HEK293 (cell line): Measurements from ENCODE around the gene HSPG2.
A peak's percentile ranks its signal among the peaks of the same experiment; 100 is the strongest.

Experiments used
- CTCF ChIA-PET: fragments of 350-600 bp; formaldehyde crosslinking; extraction: SDS; loops from one replicate; lab custom pipeline; 2021; ENCODE audit warnings: antibody characterized with exemption; lab: Yijun Ruan, JAX
- POLR2A ChIA-PET: fragments of 300-600 bp; formaldehyde crosslinking; extraction: SDS; loops from one replicate; lab custom pipeline; 2020; ENCODE audit warnings: antibody characterized with exemption, inconsistent platforms; lab: Yijun Ruan, JAX
- H3K27ac ChIP-seq: fragments of 200-500 bp; sonication (Bioruptor generic); 2 replicates; pipeline ENCODE4 v1.5.1; 2014; ENCODE audit warnings: low read depth, low read length, control low read depth, inconsistent platforms; ENCODE audit errors: extremely low read depth
- H3K36me3 ChIP-seq, 2 experiments: fragments of 200-500 bp in 1 of 2; sonication (Bioruptor generic) in 1 of 2; 1 replicate in 1 of 2; 2 replicates in 1 of 2; pipeline ENCODE4 v1.5.1; 2014 to 2017; ENCODE audit warnings: inconsistent platforms in 2 of 2, low read length in 2 of 2; ENCODE audit not compliant: control insufficient read depth in 2 of 2, insufficient read depth in 1 of 2
- H3K4me1 ChIP-seq: fragments of 200-500 bp; sonication (Bioruptor generic); 2 replicates; pipeline ENCODE4 v1.5.1; 2014; ENCODE audit warnings: mild to moderate bottlenecking, low read length, inconsistent platforms; ENCODE audit not compliant: control insufficient read depth, insufficient read depth
- H3K4me3 ChIP-seq: 2 replicates; pipeline ENCODE4 v1.5.1; 2011; ENCODE audit warnings: low read depth, mild to moderate bottlenecking, control low read depth, low read length, moderate library complexity
- H3K9me3 ChIP-seq: fragments of 200-500 bp; sonication (Bioruptor generic); 2 replicates; pipeline ENCODE4 v1.5.1; 2014; ENCODE audit warnings: low read depth, low read length, inconsistent platforms; ENCODE audit not compliant: control insufficient read depth, insufficient read depth
- EGR2 ChIP-seq: fragments of 450-650 bp; formaldehyde crosslinking; IDR thresholded peaks from 2 replicates; pipeline ENCODE4 v1.5.1; 2016; ENCODE audit warnings: low read depth, missing biosample characterization, missing genetic modification characterization
- GLIS2 ChIP-seq: fragments of 450-650 bp; formaldehyde crosslinking; IDR thresholded peaks from 2 replicates; pipeline ENCODE4 v1.5.1; 2016; ENCODE audit warnings: missing biosample characterization, missing genetic modification characterization
- HOXD13 ChIP-seq: sonication (generic); formaldehyde crosslinking; IDR thresholded peaks from 2 replicates; pipeline ENCODE4 v1.8.0; 2022; ENCODE audit warnings: missing genetic modification reagents, borderline replicate concordance
- REPIN1 ChIP-seq: fragments of 450-650 bp; formaldehyde crosslinking; IDR thresholded peaks from 2 replicates; pipeline ENCODE4 v1.5.1; 2017; ENCODE audit warnings: missing biosample characterization, missing genetic modification characterization, low read depth
- YY1 ChIP-seq: fragments of 450-650 bp; formaldehyde crosslinking; IDR thresholded peaks from 2 replicates; pipeline ENCODE4 v1.5.1; 2018; ENCODE audit warnings: missing biosample characterization, missing genetic modification characterization
- ZFHX2 ChIP-seq: fragments of 450-650 bp; formaldehyde crosslinking; conservative IDR thresholded peaks from 2 replicates; pipeline ENCODE4 v1.5.1; 2016; ENCODE audit warnings: missing biosample characterization, missing genetic modification characterization
- ZNF133 ChIP-seq: fragments of 450-650 bp; formaldehyde crosslinking; IDR thresholded peaks from 2 replicates; pipeline ENCODE4 v1.5.1; 2016; ENCODE audit warnings: missing biosample characterization, missing genetic modification characterization
- ZNF16 ChIP-seq: fragments of 450-650 bp; formaldehyde crosslinking; IDR thresholded peaks from 2 replicates; pipeline ENCODE4 v1.5.1; 2016; ENCODE audit warnings: low read depth, missing biosample characterization, missing genetic modification characterization
- ZNF174 ChIP-seq: fragments of 450-650 bp; formaldehyde crosslinking; IDR thresholded peaks from 2 replicates; pipeline ENCODE4 v1.5.0; 2017; ENCODE audit warnings: missing biosample characterization, mild to moderate bottlenecking, missing genetic modification characterization
- ZNF37A ChIP-seq: fragments of 450-650 bp; IDR thresholded peaks from 2 replicates; pipeline ENCODE4 v1.5.1; 2018; ENCODE audit warnings: missing biosample characterization, missing genetic modification characterization
- ZNF391 ChIP-seq: fragments of 450-650 bp; formaldehyde crosslinking; IDR thresholded peaks from 2 replicates; pipeline ENCODE4 v1.5.1; 2016; ENCODE audit warnings: low read depth, missing biosample characterization, missing genetic modification characterization, borderline replicate concordance
- ZNF423 ChIP-seq: fragments of 450-650 bp; formaldehyde crosslinking; IDR thresholded peaks from 2 replicates; pipeline ENCODE4 v1.5.1; 2016; ENCODE audit warnings: missing biosample characterization, missing genetic modification characterization
- ZNF521 ChIP-seq: fragments of 450-650 bp; formaldehyde crosslinking; IDR thresholded peaks from 2 replicates; pipeline ENCODE4 v1.5.1; 2017; ENCODE audit warnings: missing biosample characterization, mild to moderate bottlenecking, missing genetic modification characterization
- ZNF549 ChIP-seq: fragments of 450-650 bp; IDR thresholded peaks from 2 replicates; pipeline ENCODE4 v1.5.1; 2018; ENCODE audit warnings: missing biosample characterization, missing genetic modification characterization, mild to moderate bottlenecking, inconsistent platforms, moderate library complexity
- ZNF701 ChIP-seq: fragments of 450-650 bp; formaldehyde crosslinking; IDR thresholded peaks from 2 replicates; pipeline ENCODE4 v1.5.1; 2016; ENCODE audit warnings: missing biosample characterization, missing genetic modification characterization
- TF ChIP-seq, protein P1 (sequence below): fragments of 450-650 bp; formaldehyde crosslinking; IDR thresholded peaks from 2 replicates; pipeline ENCODE4 v1.5.1; 2016; ENCODE audit warnings: missing biosample characterization, missing genetic modification characterization
- TF ChIP-seq, protein P2 (sequence below): fragments of 450-650 bp; formaldehyde crosslinking; IDR thresholded peaks from 2 replicates; pipeline ENCODE4 v1.5.1; 2016; ENCODE audit warnings: missing biosample characterization, missing genetic modification characterization
- TF ChIP-seq, protein P3 (sequence below): fragments of 450-650 bp; formaldehyde crosslinking; IDR thresholded peaks from 2 replicates; pipeline ENCODE4 v1.5.1; 2017; ENCODE audit warnings: missing biosample characterization, missing genetic modification characterization
- TF ChIP-seq, protein P4 (sequence below): fragments of 450-650 bp; formaldehyde crosslinking; IDR thresholded peaks from 2 replicates; pipeline ENCODE4 v1.5.1; 2016; ENCODE audit warnings: missing biosample characterization, missing genetic modification characterization, borderline replicate concordance

HSPG2 gene

DNA sequence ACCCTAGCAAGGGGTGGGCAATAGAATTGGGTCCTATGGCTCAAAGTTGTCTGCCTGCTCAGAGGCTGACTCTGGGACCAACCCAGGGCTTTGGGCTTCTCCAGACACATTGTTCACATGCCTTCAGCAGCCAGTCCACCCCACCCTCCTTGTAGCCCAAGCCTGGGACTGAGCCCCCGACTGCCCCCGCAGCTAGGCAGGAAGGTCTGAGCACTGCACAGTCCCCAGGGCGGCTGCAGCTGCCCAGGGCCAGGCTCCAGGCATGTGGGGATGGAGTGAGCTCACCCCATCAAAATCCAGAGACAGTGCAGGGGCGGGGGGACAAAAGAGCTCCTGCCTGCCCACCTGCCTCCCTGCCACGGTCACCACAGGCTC is 35.6 kb downstream of the HSPG2 start:
- Histone ChIP-seq H3K36me3 (no peaks in the 10 kb centered on the region), H3K4me1 (no peaks in the 10 kb centered on the region), H3K9me3 (no peaks in the 10 kb centered on the region), H3K4me3 (no peak overlapping the region), H3K27ac (no peak overlapping the region)
- POLR2A ChIA-PET = no interaction called here
- CTCF ChIA-PET = interaction anchor here (0.7 kb wide), 1 partner anchor 203 kb away, joined by 4 read pairs; no protein-coding TSS in a partner anchor
- TF ChIP-seq ZNF521 (tag by site-specific recombination) (no peak), ZFHX2 (tag by site-specific recombination) (peak; percentile 32; the same call in 1 of the 2 replicates)

DNA sequence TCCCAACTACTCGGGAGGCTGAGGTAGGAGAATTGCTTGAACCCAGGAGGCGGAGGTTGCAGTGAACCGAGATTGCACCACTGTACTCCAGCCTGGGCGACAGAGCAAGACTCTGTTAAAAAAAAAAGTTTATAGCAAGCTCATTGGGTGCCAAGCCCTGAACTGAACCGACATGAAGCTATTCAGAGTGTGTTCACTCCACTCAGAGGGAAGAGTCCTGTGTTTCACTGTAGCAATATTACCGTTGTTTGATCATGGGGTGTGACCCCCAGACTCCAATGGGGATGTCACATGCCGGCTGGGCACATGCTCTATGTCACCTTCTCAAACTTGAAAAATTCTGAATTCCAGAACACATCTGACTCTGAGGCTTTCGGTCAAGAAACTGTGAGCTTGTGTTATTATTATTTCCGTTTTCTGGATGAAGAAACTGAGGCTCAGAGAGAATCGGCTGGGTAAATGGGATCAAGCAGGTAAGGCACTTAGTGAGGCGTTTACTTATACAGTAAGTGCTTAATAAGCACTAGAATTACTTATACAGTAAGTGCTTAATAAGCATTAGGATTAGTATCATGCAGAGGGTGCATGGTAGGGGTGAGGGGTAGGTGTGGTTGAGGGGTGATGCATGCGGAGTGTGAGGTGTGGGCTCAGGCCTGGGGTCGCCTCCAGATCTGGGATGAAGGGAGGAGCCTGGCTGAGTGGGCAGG is 36.2 kb downstream of the HSPG2 start:
- peaks cover 0 to 3% of the 10 kb centered on the region in 2 experiments; a peak in 1 of 3 replicates for H3K36me3 ChIP-seq
- H3K27ac ChIP-seq = no peak overlapping the region
- TF ChIP-seq ZNF37A (tag by site-specific recombination) = no peak
- TF ChIP-seq, protein P1, sequence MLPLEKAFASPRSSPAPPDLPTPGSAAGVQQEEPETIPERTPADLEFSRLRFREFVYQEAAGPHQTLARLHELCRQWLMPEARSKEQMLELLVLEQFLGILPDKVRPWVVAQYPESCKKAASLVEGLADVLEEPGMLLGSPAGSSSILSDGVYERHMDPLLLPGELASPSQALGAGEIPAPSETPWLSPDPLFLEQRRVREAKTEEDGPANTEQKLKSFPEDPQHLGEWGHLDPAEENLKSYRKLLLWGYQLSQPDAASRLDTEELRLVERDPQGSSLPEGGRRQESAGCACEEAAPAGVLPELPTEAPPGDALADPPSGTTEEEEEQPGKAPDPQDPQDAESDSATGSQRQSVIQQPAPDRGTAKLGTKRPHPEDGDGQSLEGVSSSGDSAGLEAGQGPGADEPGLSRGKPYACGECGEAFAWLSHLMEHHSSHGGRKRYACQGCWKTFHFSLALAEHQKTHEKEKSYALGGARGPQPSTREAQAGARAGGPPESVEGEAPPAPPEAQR (tag by site-specific recombination) = no peak
- TF ChIP-seq ZNF549 = no peak
- no peak for TF ChIP-seq ZNF391 (tag by site-specific recombination)
- TF ChIP-seq ZNF16 (tag by site-specific recombination) = no peak
- TF ChIP-seq GLIS2 = no peak
- TF ChIP-seq EGR2 (tag by site-specific recombination) = peak; percentile 32
- TF ChIP-seq HOXD13 (CRISPR knock-in tag) = no peak
- CTCF ChIA-PET = interaction anchor here (0.7 kb wide), 1 partner anchor 202 kb away, joined by 4 read pairs; no protein-coding TSS in a partner anchor
- no peaks in the 10 kb centered on the region for H3K9me3 ChIP-seq
- no peak overlapping the region for H3K4me3 ChIP-seq
- no peaks in the 10 kb centered on the region for H3K4me1 ChIP-seq
- POLR2A ChIA-PET = interaction anchor here (0.5 kb wide), 1 partner anchor 35 kb away, joined by 3 read pairs; no protein-coding TSS in a partner anchor

DNA sequence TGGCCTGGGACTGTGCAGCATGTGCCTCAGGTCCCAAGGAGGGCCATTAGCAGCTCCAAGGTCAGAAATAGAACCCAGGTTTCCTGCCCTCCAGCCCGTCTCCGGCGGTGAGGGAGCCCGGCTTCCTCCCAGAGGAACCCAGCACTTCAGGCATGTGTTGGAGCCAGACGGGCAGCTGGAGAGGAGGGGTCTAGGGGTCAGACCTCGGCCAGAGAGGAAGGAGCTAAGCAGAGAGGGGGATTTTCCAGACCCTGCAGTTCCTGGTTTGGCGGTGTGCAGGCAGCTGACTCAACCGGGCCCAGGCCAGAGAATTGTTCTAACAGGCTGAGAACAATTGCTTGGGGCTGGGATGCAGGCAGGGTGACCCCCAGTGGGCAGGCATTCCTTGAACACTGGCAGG is 37.1 kb downstream of the HSPG2 start:
- Histone ChIP-seq H3K4me1 (no peaks in the 10 kb centered on the region), H3K9me3 (no peaks in the 10 kb centered on the region), H3K4me3 (no peak overlapping the region), H3K27ac (no peak overlapping the region), H3K36me3 (peaks cover 0 to 12% of the 10 kb centered on the region in 2 experiments; a peak in 1 of 3 replicates)
- CTCF ChIA-PET = no interaction called here
- POLR2A ChIA-PET = interaction anchor here (0.7 kb wide), 1 partner anchor 129 kb away, joined by 3 read pairs; no protein-coding TSS in a partner anchor
- TF ChIP-seq, protein P2, sequence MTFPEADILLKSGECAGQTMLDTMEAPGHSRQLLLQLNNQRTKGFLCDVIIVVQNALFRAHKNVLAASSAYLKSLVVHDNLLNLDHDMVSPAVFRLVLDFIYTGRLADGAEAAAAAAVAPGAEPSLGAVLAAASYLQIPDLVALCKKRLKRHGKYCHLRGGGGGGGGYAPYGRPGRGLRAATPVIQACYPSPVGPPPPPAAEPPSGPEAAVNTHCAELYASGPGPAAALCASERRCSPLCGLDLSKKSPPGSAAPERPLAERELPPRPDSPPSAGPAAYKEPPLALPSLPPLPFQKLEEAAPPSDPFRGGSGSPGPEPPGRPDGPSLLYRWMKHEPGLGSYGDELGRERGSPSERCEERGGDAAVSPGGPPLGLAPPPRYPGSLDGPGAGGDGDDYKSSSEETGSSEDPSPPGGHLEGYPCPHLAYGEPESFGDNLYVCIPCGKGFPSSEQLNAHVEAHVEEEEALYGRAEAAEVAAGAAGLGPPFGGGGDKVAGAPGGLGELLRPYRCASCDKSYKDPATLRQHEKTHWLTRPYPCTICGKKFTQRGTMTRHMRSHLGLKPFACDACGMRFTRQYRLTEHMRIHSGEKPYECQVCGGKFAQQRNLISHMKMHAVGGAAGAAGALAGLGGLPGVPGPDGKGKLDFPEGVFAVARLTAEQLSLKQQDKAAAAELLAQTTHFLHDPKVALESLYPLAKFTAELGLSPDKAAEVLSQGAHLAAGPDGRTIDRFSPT (tag by site-specific recombination) = no peak
- no peak for TF ChIP-seq ZNF423 (tag by site-specific recombination)
- no peak for TF ChIP-seq ZNF701
- TF ChIP-seq ZNF133 (tag by site-specific recombination) = no peak
- TF ChIP-seq ZNF174 (tag by site-specific recombination) = no peak
- TF ChIP-seq, protein P3, sequence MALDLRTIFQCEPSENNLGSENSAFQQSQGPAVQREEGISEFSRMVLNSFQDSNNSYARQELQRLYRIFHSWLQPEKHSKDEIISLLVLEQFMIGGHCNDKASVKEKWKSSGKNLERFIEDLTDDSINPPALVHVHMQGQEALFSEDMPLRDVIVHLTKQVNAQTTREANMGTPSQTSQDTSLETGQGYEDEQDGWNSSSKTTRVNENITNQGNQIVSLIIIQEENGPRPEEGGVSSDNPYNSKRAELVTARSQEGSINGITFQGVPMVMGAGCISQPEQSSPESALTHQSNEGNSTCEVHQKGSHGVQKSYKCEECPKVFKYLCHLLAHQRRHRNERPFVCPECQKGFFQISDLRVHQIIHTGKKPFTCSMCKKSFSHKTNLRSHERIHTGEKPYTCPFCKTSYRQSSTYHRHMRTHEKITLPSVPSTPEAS (tag by site-specific recombination) = no peak
- TF ChIP-seq REPIN1 (tag by site-specific recombination) = no peak
- no peak for TF ChIP-seq YY1 (tag by site-specific recombination)
- TF ChIP-seq, protein P4, sequence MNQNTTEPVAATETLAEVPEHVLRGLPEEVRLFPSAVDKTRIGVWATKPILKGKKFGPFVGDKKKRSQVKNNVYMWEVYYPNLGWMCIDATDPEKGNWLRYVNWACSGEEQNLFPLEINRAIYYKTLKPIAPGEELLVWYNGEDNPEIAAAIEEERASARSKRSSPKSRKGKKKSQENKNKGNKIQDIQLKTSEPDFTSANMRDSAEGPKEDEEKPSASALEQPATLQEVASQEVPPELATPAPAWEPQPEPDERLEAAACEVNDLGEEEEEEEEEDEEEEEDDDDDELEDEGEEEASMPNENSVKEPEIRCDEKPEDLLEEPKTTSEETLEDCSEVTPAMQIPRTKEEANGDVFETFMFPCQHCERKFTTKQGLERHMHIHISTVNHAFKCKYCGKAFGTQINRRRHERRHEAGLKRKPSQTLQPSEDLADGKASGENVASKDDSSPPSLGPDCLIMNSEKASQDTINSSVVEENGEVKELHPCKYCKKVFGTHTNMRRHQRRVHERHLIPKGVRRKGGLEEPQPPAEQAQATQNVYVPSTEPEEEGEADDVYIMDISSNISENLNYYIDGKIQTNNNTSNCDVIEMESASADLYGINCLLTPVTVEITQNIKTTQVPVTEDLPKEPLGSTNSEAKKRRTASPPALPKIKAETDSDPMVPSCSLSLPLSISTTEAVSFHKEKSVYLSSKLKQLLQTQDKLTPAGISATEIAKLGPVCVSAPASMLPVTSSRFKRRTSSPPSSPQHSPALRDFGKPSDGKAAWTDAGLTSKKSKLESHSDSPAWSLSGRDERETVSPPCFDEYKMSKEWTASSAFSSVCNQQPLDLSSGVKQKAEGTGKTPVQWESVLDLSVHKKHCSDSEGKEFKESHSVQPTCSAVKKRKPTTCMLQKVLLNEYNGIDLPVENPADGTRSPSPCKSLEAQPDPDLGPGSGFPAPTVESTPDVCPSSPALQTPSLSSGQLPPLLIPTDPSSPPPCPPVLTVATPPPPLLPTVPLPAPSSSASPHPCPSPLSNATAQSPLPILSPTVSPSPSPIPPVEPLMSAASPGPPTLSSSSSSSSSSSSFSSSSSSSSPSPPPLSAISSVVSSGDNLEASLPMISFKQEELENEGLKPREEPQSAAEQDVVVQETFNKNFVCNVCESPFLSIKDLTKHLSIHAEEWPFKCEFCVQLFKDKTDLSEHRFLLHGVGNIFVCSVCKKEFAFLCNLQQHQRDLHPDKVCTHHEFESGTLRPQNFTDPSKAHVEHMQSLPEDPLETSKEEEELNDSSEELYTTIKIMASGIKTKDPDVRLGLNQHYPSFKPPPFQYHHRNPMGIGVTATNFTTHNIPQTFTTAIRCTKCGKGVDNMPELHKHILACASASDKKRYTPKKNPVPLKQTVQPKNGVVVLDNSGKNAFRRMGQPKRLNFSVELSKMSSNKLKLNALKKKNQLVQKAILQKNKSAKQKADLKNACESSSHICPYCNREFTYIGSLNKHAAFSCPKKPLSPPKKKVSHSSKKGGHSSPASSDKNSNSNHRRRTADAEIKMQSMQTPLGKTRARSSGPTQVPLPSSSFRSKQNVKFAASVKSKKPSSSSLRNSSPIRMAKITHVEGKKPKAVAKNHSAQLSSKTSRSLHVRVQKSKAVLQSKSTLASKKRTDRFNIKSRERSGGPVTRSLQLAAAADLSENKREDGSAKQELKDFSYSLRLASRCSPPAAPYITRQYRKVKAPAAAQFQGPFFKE (tag by site-specific recombination) = no peak
